IPS-18a (cell line): Measurements from ENCODE around the gene NAV2.

ENCODE experiments used
- H3K27ac ChIP-seq: one replicate; pipeline ENCODE4 v1.5.1; 2013; ENCODE audit warnings: low read length
- H3K27me3 ChIP-seq: one replicate; pipeline ENCODE4 v1.6.1; 2013; ENCODE audit warnings: mild to moderate bottlenecking, low read length; ENCODE audit not compliant: control insufficient read depth, insufficient read depth
- H3K36me3 ChIP-seq: one replicate; pipeline ENCODE4 v1.6.1; 2013; ENCODE audit warnings: low read depth, low read length; ENCODE audit not compliant: control insufficient read depth
- H3K4me1 ChIP-seq: one replicate; pipeline ENCODE4 v1.6.1; 2013; ENCODE audit warnings: low read depth, low read length; ENCODE audit not compliant: control insufficient read depth
- H3K4me3 ChIP-seq: one replicate; pipeline ENCODE4 v1.5.1; 2013; ENCODE audit warnings: low read length
- H3K9ac ChIP-seq: one replicate; pipeline ENCODE4 v1.6.1; 2013; ENCODE audit warnings: mild to moderate bottlenecking, low read length, moderate library complexity
- H3K9me3 ChIP-seq: one replicate; pipeline ENCODE4 v1.6.1; 2013; ENCODE audit warnings: low read depth, low read length; ENCODE audit not compliant: control insufficient read depth

The NAV2 gene, protein sequence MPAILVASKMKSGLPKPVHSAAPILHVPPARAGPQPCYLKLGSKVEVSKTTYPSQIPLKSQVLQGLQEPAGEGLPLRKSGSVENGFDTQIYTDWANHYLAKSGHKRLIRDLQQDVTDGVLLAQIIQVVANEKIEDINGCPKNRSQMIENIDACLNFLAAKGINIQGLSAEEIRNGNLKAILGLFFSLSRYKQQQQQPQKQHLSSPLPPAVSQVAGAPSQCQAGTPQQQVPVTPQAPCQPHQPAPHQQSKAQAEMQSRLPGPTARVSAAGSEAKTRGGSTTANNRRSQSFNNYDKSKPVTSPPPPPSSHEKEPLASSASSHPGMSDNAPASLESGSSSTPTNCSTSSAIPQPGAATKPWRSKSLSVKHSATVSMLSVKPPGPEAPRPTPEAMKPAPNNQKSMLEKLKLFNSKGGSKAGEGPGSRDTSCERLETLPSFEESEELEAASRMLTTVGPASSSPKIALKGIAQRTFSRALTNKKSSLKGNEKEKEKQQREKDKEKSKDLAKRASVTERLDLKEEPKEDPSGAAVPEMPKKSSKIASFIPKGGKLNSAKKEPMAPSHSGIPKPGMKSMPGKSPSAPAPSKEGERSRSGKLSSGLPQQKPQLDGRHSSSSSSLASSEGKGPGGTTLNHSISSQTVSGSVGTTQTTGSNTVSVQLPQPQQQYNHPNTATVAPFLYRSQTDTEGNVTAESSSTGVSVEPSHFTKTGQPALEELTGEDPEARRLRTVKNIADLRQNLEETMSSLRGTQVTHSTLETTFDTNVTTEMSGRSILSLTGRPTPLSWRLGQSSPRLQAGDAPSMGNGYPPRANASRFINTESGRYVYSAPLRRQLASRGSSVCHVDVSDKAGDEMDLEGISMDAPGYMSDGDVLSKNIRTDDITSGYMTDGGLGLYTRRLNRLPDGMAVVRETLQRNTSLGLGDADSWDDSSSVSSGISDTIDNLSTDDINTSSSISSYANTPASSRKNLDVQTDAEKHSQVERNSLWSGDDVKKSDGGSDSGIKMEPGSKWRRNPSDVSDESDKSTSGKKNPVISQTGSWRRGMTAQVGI (N-terminal part only)

DNA sequence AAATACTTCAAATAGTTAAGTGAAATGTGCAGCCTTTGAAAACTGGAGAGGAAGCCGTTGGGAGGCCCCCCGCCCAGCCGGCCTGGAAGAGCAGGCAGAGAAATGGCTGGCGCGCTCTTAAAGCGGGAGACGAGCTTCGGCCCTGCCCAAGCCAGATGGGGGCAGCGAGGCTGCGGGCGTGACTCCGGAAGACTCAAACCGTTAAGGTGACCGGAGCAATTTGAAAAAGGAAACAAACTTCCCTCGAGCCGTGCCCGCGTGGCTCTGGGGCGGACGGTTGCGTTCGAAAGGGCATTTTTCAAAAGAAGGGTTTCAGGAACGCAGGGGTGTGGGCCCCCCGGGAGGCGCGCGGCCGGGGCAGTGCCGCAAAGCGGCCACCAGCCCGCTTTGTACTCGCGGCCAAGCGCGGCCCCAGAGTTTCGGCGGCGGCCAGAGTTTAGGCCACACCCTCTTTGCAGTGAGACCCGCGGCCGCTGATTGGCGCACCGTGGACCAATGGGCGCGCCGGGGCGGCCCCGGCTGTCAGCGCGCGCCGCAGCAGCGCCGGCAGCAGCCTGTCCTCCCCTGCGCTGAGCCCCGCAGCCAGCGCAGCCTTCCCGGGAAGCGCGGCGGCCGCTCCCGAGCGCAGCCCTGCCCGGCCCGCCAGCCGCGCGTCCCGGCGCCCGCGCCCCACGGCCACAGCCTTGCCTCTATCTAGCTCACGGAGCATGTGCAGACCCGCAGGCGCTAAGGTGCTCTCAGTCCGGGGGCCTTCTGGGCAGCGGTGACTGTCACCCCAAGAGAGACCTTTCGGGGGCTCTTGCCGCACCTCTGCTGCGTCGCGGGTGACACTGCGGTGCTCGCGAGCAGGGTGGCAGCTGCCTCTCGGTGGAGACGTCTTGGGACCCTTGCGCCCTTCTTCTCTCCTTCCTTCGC, at the start of gene NAV2:
Gene NAV2, plus strand, starts transcription at position 557 of the 915 bp plus-strand sequence. CDS start 859 bp downstream, outside the sequence.
- Histone ChIP-seq H3K36me3 (no peaks in the 10 kb centered on the region), H3K9ac (peak within 1 kb of the TSS; percentile 73), H3K4me1 (peaks cover 4% of the 10 kb centered on the region), H3K27me3 (peaks cover 56% of the 10 kb centered on the region), H3K27ac (peak within 1 kb of the TSS; percentile 86), H3K4me3 (peak within 1 kb of the TSS; percentile 67), H3K9me3 (no peaks in the 10 kb centered on the region)

DNA sequence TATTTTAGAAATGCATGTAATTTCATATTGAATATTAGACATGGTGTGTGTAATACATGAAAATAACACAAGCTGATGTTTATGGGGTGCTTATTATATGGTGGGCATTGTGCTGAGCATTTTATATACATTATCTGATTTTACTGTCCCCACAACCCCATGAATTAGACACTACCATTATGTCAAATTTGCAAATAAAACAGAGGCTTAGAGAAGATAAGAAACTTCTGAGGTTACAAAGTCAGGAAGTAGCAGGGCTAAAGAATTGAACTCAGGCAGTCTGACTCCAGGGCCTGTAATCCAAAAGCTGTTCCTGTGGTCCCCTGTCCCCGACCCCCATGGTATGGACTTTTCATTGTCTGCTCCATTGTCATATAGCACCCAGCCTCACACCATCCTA, 49.4 kb upstream of the NAV2 start:
- H3K9ac ChIP-seq = no peak overlapping the region
- no peaks in the 10 kb centered on the region for H3K9me3 ChIP-seq
- no peaks in the 10 kb centered on the region for H3K36me3 ChIP-seq
- H3K4me3 ChIP-seq = no peak overlapping the region
- no peaks in the 10 kb centered on the region for H3K4me1 ChIP-seq
- H3K27me3 ChIP-seq = no peaks in the 10 kb centered on the region
- no peak overlapping the region for H3K27ac ChIP-seq

DNA sequence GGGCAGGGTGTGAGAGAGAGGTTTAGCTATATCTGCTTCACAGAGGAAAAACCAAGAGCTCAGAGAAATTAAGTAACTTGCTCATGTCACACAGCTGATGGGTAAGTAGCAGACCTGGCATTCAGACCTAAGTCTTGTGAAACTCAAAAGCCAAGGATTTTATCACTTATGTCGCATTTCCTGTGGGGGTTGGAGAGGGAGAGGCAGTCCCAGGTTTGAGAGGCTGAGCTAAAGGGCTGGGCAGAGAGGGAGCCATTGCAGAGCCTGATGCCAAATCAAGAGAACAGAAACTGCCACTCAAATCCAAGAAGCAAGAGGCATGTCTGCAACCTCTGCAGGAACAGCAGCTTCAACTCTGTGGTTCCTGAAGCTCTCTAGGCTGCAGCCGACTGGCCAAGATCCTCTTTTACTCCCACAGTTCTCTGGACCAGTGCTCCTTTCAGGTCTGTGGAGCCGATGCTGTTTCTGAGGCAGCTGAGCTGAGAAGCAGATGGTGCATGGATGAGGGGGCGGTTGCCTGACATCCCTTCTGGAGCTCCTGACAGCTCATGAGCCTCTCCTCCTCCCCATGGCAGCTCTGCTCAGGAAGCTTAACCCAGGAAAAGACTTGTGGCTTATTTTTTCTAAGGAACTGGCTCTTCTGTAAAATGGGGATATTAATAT, 47.6 kb upstream of the NAV2 start:
- H3K9ac ChIP-seq = no peak overlapping the region
- no peak overlapping the region for H3K4me3 ChIP-seq
- H3K4me1 ChIP-seq = peaks cover 1% of the 10 kb centered on the region
- no peaks in the 10 kb centered on the region for H3K9me3 ChIP-seq
- H3K27me3 ChIP-seq = no peaks in the 10 kb centered on the region
- H3K27ac ChIP-seq = no peak overlapping the region
- H3K36me3 ChIP-seq = no peaks in the 10 kb centered on the region

DNA sequence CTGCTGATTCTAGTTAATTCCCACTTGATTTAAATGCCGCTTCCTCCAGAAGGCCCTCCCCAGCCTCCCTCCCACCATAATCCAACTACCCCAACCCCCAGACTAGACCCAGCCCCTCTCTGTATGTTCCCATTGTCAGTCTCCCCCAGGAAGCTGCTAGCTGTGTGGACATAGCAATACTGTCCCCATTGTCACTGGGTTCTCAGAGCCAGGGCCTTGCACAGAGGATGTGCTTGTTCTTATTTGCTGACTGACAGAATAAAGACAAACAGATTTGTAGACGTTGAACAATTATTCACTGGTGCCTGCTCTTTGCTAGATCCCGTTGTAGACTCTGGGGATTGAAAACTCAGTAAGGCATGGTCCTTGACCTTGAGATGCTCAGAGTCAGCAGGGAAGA, 45.7 kb upstream of the NAV2 start:
- H3K4me3 ChIP-seq = no peak overlapping the region
- H3K36me3 ChIP-seq = no peaks in the 10 kb centered on the region
- H3K27me3 ChIP-seq = no peaks in the 10 kb centered on the region
- H3K9ac ChIP-seq = no peak overlapping the region
- H3K27ac ChIP-seq = no peak overlapping the region
- H3K9me3 ChIP-seq = no peaks in the 10 kb centered on the region
- H3K4me1 ChIP-seq = peaks cover 3% of the 10 kb centered on the region

DNA sequence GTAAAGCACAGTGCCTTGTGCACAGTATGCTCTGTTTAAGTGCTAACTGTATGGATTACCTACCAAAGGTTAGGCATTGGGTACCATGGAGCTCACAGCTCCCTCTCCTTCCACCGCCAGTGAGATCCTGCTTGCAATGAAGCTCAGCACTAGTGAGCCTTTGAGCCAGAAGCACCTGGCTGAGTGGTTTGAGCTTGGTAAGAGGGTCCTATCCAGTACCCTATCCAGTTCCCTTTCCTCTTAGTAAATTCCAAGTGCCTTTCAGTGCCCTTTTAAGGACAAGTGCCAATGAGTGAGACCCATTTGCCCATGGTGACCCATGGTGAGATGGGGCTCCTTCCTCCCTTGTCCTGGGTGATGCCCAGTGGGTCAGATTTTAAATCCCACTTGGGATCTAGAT, 43.1 kb upstream of the NAV2 start:
- no peaks in the 10 kb centered on the region for H3K27me3 ChIP-seq
- H3K4me3 ChIP-seq = no peak overlapping the region
- no peaks in the 10 kb centered on the region for H3K36me3 ChIP-seq
- H3K9me3 ChIP-seq = no peaks in the 10 kb centered on the region
- H3K4me1 ChIP-seq = peaks cover 15% of the 10 kb centered on the region
- H3K9ac ChIP-seq = no peak overlapping the region
- H3K27ac ChIP-seq = no peak overlapping the region

DNA sequence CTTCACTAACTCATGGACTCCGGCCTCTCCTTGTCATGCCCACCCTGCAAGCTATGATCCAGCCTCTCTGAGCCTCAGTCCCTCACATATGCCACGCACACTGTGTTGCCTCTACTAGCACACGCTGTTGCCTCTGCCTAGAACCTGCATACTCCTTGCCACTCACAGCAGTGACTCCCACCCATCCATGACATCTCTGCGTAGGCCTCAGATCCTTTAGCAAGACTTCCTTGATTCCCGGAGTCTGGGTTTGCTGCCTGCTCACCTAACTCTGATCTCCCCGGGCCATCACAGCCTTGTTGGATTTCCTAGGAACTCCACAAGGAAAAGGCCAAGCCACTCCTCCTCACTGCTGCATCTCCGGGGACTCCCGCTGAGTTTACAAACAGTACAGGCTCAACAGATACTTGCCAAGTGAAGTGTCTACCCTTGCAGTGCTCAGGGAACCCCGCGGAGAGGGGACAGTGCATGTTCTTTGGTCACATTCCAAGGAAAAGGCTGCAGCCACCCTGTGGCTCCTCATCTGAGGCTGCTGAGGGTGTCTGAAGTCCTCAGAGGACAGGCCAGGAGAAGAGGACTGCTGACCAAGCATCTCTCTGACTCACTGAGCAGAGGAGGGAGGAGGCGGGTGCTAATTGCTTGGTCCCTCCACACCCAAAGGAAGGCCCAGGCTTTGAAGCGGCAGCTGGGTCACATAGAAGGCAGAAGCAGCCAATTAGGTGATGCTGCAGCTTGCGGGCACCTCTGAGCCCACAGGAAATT, 42.4 kb upstream of the NAV2 start:
- Histone ChIP-seq H3K36me3 (no peaks in the 10 kb centered on the region), H3K9me3 (no peaks in the 10 kb centered on the region), H3K4me1 (peaks cover 16% of the 10 kb centered on the region), H3K9ac (no peak overlapping the region), H3K27ac (no peak overlapping the region), H3K27me3 (no peaks in the 10 kb centered on the region), H3K4me3 (no peak overlapping the region)

DNA sequence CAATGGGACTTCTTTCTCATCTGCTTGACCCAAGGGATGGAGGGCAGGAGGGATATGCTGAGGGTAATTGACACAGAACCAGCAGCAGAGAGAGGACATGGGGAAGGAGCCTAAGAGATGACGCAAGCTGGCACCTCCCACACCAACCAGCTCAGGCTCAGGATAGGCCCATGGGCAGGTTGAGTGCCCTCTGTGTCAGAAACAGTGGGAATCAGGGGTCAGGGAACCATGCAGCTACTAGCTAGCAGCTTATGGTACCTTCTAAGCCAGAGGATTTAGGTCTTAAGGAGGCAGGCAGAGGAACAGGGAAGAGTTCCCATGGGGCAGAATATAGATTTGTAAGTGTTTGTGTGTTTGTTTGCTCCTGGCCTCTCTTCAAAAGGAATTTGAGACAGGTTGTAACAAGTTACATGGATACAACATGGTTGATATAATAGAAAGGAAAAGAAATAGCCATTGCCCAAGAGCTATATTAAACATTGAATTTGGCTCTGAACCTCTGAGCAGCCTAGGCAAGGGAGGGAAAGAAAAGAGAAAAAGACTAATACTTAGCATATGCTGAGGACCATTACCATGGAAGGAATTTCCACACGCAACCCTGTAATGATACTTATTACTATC, 39.9 kb upstream of the NAV2 start:
- Histone ChIP-seq H3K9ac (no peak overlapping the region), H3K4me1 (peaks cover 26% of the 10 kb centered on the region), H3K27me3 (no peaks in the 10 kb centered on the region), H3K9me3 (no peaks in the 10 kb centered on the region), H3K36me3 (no peaks in the 10 kb centered on the region), H3K27ac (no peak overlapping the region), H3K4me3 (no peak overlapping the region)

DNA sequence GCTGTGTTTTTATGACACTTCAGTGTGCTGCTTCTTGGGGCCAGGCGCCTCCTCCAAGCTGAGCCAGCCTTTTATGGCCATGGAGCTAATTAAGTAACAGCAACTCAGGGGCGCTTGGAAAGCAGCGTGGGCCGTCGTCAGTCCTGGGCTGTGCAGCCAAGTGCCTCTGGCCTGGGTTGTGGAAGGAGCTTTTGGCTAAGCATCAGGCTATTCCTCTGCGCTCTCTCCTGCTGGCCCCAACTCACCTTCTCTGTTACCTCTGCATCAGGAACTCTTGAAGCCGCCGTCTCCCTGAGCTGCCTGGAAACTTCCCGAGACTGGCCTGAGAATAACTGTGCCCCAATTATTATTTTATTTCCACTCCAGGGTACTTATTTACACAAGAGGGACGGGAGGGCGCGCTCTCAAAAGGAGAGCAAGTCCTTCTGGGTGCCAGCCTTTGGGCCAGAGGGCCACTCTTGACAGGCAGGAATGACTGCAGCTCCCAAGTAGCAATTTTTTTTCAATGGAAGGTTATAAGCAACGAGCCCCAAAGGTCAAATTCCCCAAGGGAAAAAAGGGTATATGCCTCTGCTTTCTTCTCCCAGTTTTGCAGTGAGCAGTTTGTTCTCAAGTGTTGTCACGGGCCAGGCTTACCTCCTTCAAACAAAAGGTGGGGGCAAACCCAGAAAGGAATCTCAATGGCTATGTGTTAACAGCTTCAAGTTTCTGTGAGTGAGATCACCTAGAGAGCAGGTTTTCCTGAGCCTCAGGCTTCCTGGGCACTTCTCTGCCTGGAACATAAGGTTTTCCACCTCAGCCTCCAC, 38.5 kb upstream of the NAV2 start:
- no peaks in the 10 kb centered on the region for H3K9me3 ChIP-seq
- H3K4me1 ChIP-seq = peaks cover 26% of the 10 kb centered on the region

DNA sequence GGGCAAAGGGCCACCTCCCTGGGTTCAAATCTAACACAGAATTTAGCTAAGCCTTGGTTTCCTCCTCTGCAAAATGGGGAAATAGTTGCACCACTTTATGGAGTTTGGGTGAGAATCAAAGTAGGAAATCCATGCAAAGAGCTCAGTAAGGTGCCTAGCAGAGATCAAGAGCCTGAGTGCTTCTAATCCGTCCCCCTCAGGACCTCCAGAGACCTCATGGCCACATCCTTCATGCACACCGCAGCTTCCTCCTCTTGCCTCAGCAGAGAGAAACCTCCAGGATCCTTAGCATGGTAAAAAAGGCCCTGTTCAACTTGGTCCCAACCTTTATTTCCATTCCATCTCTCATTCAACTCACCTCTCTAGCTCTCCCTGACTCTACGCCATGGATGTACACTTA, 37.8 kb upstream of the NAV2 start:
- Histone ChIP-seq H3K9me3 (no peaks in the 10 kb centered on the region), H3K27ac (no peak overlapping the region), H3K4me3 (no peak overlapping the region), H3K27me3 (no peaks in the 10 kb centered on the region), H3K9ac (no peak overlapping the region), H3K4me1 (peaks cover 30% of the 10 kb centered on the region), H3K36me3 (no peaks in the 10 kb centered on the region)

More for the DNA sequence above, 38.5 kb upstream of the NAV2 start:
- Histone ChIP-seq H3K9ac (no peak overlapping the region), H3K4me3 (no peak overlapping the region), H3K36me3 (no peaks in the 10 kb centered on the region), H3K27me3 (no peaks in the 10 kb centered on the region), H3K27ac (no peak overlapping the region)
